ENCODE data around the gene CGB8.

DNA sequence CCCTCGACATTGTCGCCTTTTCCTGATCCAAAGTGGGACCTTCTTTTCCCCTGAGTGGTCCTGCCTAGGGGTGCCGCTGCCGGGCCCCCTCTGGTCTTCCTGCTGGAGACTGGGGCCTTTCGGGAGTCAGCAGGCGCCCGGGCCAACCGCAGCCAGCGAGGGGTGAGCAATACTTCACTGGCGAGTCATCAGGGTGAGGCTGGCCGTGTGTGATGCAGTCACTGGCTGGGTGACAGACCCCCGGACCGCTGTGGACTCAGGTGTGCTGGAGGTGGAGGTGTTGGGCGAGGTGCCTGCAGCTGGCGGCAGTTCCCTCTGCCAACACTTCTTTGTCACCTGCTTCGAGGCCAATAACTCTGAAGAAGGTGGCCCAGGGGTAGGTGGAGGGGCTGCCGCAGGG lies 6.7 kb downstream of the CGB8 start:
- TF ChIP-seq NFRKB (IDR thresholded peaks at IDR 0.05) (no peak), CTBP1 (IDR thresholded peaks at IDR 0.05; ENCODE audit: borderline replicate concordance) (no peak), ZNF384 (IDR thresholded peaks at IDR 0.05) (no peak), FOXK2 (IDR thresholded peaks at IDR 0.05) (no peak), BHLHE40 (IDR thresholded peaks at IDR 0.05; ENCODE audit: borderline replicate concordance) (no peak), SP1 (IDR thresholded peaks at IDR 0.05) (no peak)

Data from HEK293T (cell line).